GM12891 (cell line): ENCODE results near the gene NPAS4.

ENCODE experiments used
- POLR2A ChIP-seq: IDR thresholded peaks from 2 replicates; pipeline ENCODE4 v1.6.1; 2011; ENCODE audit warnings: low read depth, low read length, control low read depth
- POLR2AphosphoS5 ChIP-seq: IDR thresholded peaks from 2 replicates; pipeline ENCODE4 v1.6.1; 2011; ENCODE audit warnings: low read depth, low read length, control low read depth

GRCh38 chr11:66475349-66476172, 54.7 kb downstream of the NPAS4 start:
- TF ChIP-seq POLR2AphosphoS5, result no peak
- no peak for TF ChIP-seq POLR2A
